ENCODE measurements around the gene GAS7. TPM values are rescaled to one million over a fixed set of nuclear protein-coding genes. Genes with fewer than 3 reads are reported as not detected.

Gene GAS7
- total RNA-seq, 2 donors from 2014 or later, result 8.0 to 20.1 TPM

- ATAC-seq (no peak), DNase-seq (no peak)
- no peak overlapping the region for H3K4me3 ChIP-seq
- TF ChIP-seq, protein P1, sequence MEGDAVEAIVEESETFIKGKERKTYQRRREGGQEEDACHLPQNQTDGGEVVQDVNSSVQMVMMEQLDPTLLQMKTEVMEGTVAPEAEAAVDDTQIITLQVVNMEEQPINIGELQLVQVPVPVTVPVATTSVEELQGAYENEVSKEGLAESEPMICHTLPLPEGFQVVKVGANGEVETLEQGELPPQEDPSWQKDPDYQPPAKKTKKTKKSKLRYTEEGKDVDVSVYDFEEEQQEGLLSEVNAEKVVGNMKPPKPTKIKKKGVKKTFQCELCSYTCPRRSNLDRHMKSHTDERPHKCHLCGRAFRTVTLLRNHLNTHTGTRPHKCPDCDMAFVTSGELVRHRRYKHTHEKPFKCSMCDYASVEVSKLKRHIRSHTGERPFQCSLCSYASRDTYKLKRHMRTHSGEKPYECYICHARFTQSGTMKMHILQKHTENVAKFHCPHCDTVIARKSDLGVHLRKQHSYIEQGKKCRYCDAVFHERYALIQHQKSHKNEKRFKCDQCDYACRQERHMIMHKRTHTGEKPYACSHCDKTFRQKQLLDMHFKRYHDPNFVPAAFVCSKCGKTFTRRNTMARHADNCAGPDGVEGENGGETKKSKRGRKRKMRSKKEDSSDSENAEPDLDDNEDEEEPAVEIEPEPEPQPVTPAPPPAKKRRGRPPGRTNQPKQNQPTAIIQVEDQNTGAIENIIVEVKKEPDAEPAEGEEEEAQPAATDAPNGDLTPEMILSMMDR (IDR thresholded peaks at IDR 0.05), result no peak
- TF ChIP-seq POLR2A (IDR thresholded peaks at IDR 0.05), result no peak
- no peaks in the 10 kb centered on the region for H3K9me3 ChIP-seq
- WGBS, 2 donors, result 30 to 31% methylated on average over 19 of the region's 19 CpGs
- intact Hi-C loops (cut with DNase I), result no loop called here
- no peaks in the 10 kb centered on the region for H3K27me3 ChIP-seq
- H3K36me3 ChIP-seq (replicated peaks in 1 of 2; ENCODE audit: insufficient read depth in 1 of 2, low read depth in 2 of 2), result no peaks in the 10 kb centered on the region
- H3K4me1 ChIP-seq, result no peaks in the 10 kb centered on the region
- no peak overlapping the region for H3K27ac ChIP-seq
Observed at GRCh38 chr17:9958586-9959281, 239.7 kb downstream of the GAS7 start.

- H3K9me3 ChIP-seq, result no peaks in the 10 kb centered on the region
- no peaks in the 10 kb centered on the region for H3K27me3 ChIP-seq
- no peaks in the 10 kb centered on the region for H3K4me1 ChIP-seq
- intact Hi-C loops (cut with DNase I), result no loop called here
- no peak for DNase-seq
- WGBS, 2 donors, result 48 to 56% methylated on average over 8 of the region's 8 CpGs
- no peak overlapping the region for H3K27ac ChIP-seq
- no peak overlapping the region for H3K4me3 ChIP-seq
- ATAC-seq, result no peak
- no peaks in the 10 kb centered on the region for H3K36me3 ChIP-seq (replicated peaks in 1 of 2; ENCODE audit: insufficient read depth in 1 of 2, low read depth in 2 of 2)
- TF ChIP-seq POLR2A (IDR thresholded peaks at IDR 0.05), result no peak
- TF ChIP-seq, protein P1 (IDR thresholded peaks at IDR 0.05), result no peak
Observed at GRCh38 chr17:9957244-9957643, 241.2 kb downstream of the GAS7 start.

DNA sequence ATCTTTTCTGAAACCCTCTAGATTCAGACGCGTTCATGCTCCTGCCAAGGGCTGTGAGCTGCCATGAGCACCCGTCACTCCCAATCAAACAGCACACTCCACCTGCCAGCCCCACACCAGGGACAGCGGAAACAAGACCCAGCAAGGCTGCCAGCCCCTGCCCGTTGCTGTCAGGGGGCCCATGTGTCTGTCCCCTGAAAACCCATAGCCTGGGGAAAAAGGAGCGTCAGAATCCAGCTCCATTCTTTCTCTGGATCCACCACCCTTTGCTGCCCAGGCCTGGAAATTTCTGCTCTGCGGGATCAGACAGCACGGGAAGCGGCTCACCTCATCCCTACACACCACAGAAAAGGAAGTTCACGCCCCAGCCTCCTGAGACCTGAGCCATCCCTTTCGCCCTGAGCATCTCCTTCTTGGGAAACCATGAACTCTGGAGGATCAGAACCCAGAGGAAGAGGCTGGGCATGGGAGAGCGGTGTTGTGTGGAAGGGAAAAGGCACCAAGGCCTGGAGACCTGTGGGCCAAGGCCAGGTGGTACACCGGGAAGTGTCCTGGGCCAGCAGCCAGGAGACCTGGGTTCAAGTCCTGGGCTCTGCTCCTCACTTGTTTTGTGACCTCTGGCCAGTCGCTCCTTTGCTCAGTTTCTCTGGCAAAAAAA is 241.8 kb downstream of the GAS7 start:
- Histone ChIP-seq H3K27ac (no peak overlapping the region), H3K36me3 (replicated peaks in 1 of 2; ENCODE audit: insufficient read depth in 1 of 2, low read depth in 2 of 2) (no peaks in the 10 kb centered on the region)

GRCh38 chr17:9953492-9953891 is 244.9 kb downstream of the GAS7 start:
- no peak for DNase-seq
- ATAC-seq, result no peak
- Histone ChIP-seq H3K36me3 (replicated peaks in 1 of 2; ENCODE audit: insufficient read depth in 1 of 2, low read depth in 2 of 2) (no peaks in the 10 kb centered on the region), H3K9me3 (no peaks in the 10 kb centered on the region), H3K27me3 (no peaks in the 10 kb centered on the region), H3K4me1 (no peaks in the 10 kb centered on the region), H3K4me3 (no peak overlapping the region), H3K27ac (no peak overlapping the region)
- no peak for TF ChIP-seq POLR2A (IDR thresholded peaks at IDR 0.05)
- TF ChIP-seq, protein P1 (IDR thresholded peaks at IDR 0.05), result no peak
- whole genome bisulfite sequencing, 2 donors, result 50 to 65% methylated on average over 10 of the region's 10 CpGs
- intact Hi-C loops (cut with DNase I), result no loop called here

More for the DNA sequence above, 241.8 kb downstream of the GAS7 start:
- ATAC-seq (no peak), DNase-seq (no peak)
- Histone ChIP-seq H3K4me3 (no peak overlapping the region), H3K9me3 (no peaks in the 10 kb centered on the region), H3K4me1 (no peaks in the 10 kb centered on the region), H3K27me3 (no peaks in the 10 kb centered on the region)
- WGBS, 2 donors, result 37 to 47% methylated on average over 11 to 14 of the region's 14 CpGs
- TF ChIP-seq, protein P1 (IDR thresholded peaks at IDR 0.05), result no peak
- no peak for TF ChIP-seq POLR2A (IDR thresholded peaks at IDR 0.05)
- intact Hi-C loops (cut with DNase I), result no loop called here
